Posterior vena cava (tissue), 2 donors: ENCODE measurements around the gene TCP10L. TPM values are rescaled to one million over a fixed set of nuclear protein-coding genes. Genes with fewer than 3 reads are reported as not detected.

Experiments used
- DNase-seq: peaks from one replicate; pipeline ENCODE4 v3.0.0-alpha.2; 2020; ENCODE audit warnings: low spot score
- intact Hi-C, 2 donors: fragments of 100-400 bp; cut with DNase I; formaldehyde crosslinking; loops; one replicate each; pipeline versions ENCODE4 v1.14.1 to v1.14.2; 2022 to 2023
- total RNA-seq, 2 donors: library from RNA; stranded (reverse); fragmentation: NEBNext Ultra II Directional; extraction: Animal tissue kit (Norgen Biotek cat#: 25700); gene quantifications; one replicate each; pipeline ENCODE4 v1.2.1, GENCODE V29; 2021
- donor health status: DM: yes; HTN: yes; CAD: no.
- donor health status: DM: yes; HTN: yes; CAD: no.

Gene TCP10L
- total RNA-seq, 2 donors from 2014 or later, result 0.48 to 0.83 TPM

- intact Hi-C loops, result loop anchor here in 1 of 2 donors (5.0 kb wide), 1 partner anchor 866 kb away; no protein-coding TSS in a partner anchor
Measured at GRCh38 chr21:32592929-32593502, 7.7 kb upstream of the TCP10L start.

GRCh38 chr21:32590130-32590529 is 4.8 kb upstream of the TCP10L start:
- intact Hi-C loops, result loop anchor here in 1 of 2 donors (5.0 kb wide), 1 partner anchor 863 kb away; no protein-coding TSS in a partner anchor
- DNase-seq, result no peak

More at GRCh38 chr21:32592929-32593502, 7.7 kb upstream of the TCP10L start:
- DNase-seq, result no peak

- intact Hi-C loops, result no loop called here
Measured at GRCh38 chr21:32587651-32588050, 2.3 kb upstream of the TCP10L start.

GRCh38 chr21:32587120-32587519 is 1.8 kb upstream of the TCP10L start:
- intact Hi-C loops, result no loop called here
- DNase-seq, result no peak

More at GRCh38 chr21:32587651-32588050, 2.3 kb upstream of the TCP10L start:
- no peak for DNase-seq

GRCh38 chr21:32585970-32586369 is 647 bp upstream of the TCP10L start:
- DNase-seq, result no peak
- intact Hi-C loops, result no loop called here

- DNase-seq, result no peak
- intact Hi-C loops, result no loop called here
Measured at GRCh38 chr21:32584472-32584871, 851 bp downstream of the TCP10L start.

GRCh38 chr21:32581732-32582131 is 3.6 kb downstream of the TCP10L start:
- no peak for DNase-seq
- intact Hi-C loops, result no loop called here

- intact Hi-C loops, result no loop called here
Measured at GRCh38 chr21:32580949-32581348, 4.4 kb downstream of the TCP10L start.

GRCh38 chr21:32578107-32578691 is 7.1 kb downstream of the TCP10L start:
- DNase-seq, result no peak
- intact Hi-C loops, result no loop called here

More at GRCh38 chr21:32580949-32581348, 4.4 kb downstream of the TCP10L start:
- no peak for DNase-seq

GRCh38 chr21:32576011-32576410 is 9.3 kb downstream of the TCP10L start:
- intact Hi-C loops, result no loop called here
- DNase-seq, result no peak

GRCh38 chr21:32574946-32575925 is 10.1 kb downstream of the TCP10L start:
- intact Hi-C loops, result no loop called here
- no peak for DNase-seq

GRCh38 chr21:32572574-32573420 is 12.5 kb downstream of the TCP10L start:
- DNase-seq, result no peak
- intact Hi-C loops, result no loop called here

GRCh38 chr21:32570456-32570855 is 14.9 kb downstream of the TCP10L start:
- intact Hi-C loops, result no loop called here
- no peak for DNase-seq

- intact Hi-C loops, result loop anchor here in 1 of 2 donors (10.0 kb wide), 1 partner anchor 155 kb away; the partner anchor contains the start of gene EVA1C
Measured at GRCh38 chr21:32569261-32570230, 15.8 kb downstream of the TCP10L start.

GRCh38 chr21:32567626-32568025 is 17.7 kb downstream of the TCP10L start:
- intact Hi-C loops, result loop anchor here (2.0 to 10.0 kb wide), 2 partner anchors 153 to 155 kb away; partner anchors contain the start of gene EVA1C (in 2 of the 2)
- no peak for DNase-seq

More at GRCh38 chr21:32569261-32570230, 15.8 kb downstream of the TCP10L start:
- peak; percentile 89 for DNase-seq

- no peak for DNase-seq
- intact Hi-C loops, result loop anchor here (2.0 to 10.0 kb wide), 2 partner anchors 152 to 154 kb away; partner anchors contain the start of gene EVA1C (in 2 of the 2)
Measured at GRCh38 chr21:32566741-32567389, 18.5 kb downstream of the TCP10L start.
